Measurements from ENCODE around the gene PTPRB.

- no peak for TF ChIP-seq SUZ12 (IDR thresholded peaks at IDR 0.05)
- TF ChIP-seq NFRKB (IDR thresholded peaks at IDR 0.05), result no peak
- TF ChIP-seq ELF4 (IDR thresholded peaks at IDR 0.05), result no peak
- no peak for TF ChIP-seq SP1 (IDR thresholded peaks at IDR 0.05)
- TF ChIP-seq FOXA1 (IDR thresholded peaks at IDR 0.05), result no peak
These were observed 21.9 kb downstream of the PTPRB start for GRCh38 chr12:70615174-70615866.

Measured in HEK293T (cell line).